Ishikawa (cell line): ENCODE data around the gene EIF1AX.

Source experiments
- CREB1 ChIP-seq: IDR thresholded peaks from 2 replicates; pipeline ENCODE4 v1.6.1; 2012; ENCODE audit warnings: low read depth
- EP300 ChIP-seq: IDR thresholded peaks from 2 replicates; pipeline ENCODE4 v1.6.1; 2012; ENCODE audit warnings: borderline replicate concordance
- MAX ChIP-seq: IDR thresholded peaks from 2 replicates; pipeline ENCODE4 v1.6.1; 2012
- REST ChIP-seq: IDR thresholded peaks from 2 replicates; pipeline ENCODE4 v1.6.1; 2012; ENCODE audit warnings: low read depth, mild to moderate bottlenecking
- USF1 ChIP-seq: IDR thresholded peaks from 2 replicates; pipeline ENCODE4 v1.6.1; 2012

- TF ChIP-seq REST (no peak), EP300 (no peak), CREB1 (no peak), MAX (no peak), USF1 (no peak)
These were observed 16.7 kb downstream of the EIF1AX start for GRCh38 chrX:20124964-20125363.
